Esophagus (tissue), 2 donors: ENCODE results near the gene FAM89A. TPM values are rescaled to one million over a fixed set of nuclear protein-coding genes. Genes with fewer than 3 reads are reported as not detected.
"Not testable (repeated sequence)": the region's sequence is repeated elsewhere in the genome, so short reads cannot be mapped to it uniquely, and the experiment has no call there.

Source experiments
- H3K27ac ChIP-seq, 2 donors: one replicate each; pipeline ENCODE4 v1.5.1; 2013; ENCODE audit warnings: low read depth in 2 of 2, mild to moderate bottlenecking in 2 of 2, inconsistent platforms in 1 of 2, low read length in 1 of 2, moderate library complexity in 1 of 2
- H3K27me3 ChIP-seq, 2 donors: one replicate each; pipeline ENCODE4 v1.6.1; 2013; ENCODE audit warnings: low read length in 2 of 2, control low read depth in 1 of 2, mild to moderate bottlenecking in 1 of 2; ENCODE audit not compliant: insufficient read depth in 2 of 2, control insufficient read depth in 1 of 2
- H3K36me3 ChIP-seq, 2 donors: one replicate each; pipeline ENCODE4 v1.6.1; 2013; ENCODE audit warnings: low read length in 1 of 2; ENCODE audit not compliant: control insufficient read depth in 2 of 2, insufficient read depth in 2 of 2
- H3K4me1 ChIP-seq, 2 donors: one replicate each; pipeline ENCODE4 v1.6.1; 2013; ENCODE audit warnings: low read length in 1 of 2; ENCODE audit not compliant: control insufficient read depth in 2 of 2, insufficient read depth in 2 of 2
- H3K4me3 ChIP-seq, 2 donors: one replicate each; pipeline ENCODE4 v1.5.1; 2013; ENCODE audit warnings: low read length in 2 of 2, mild to moderate bottlenecking in 2 of 2, low read depth in 1 of 2, moderate library complexity in 1 of 2
- H3K9me3 ChIP-seq, 2 donors: one replicate each; pipeline ENCODE4 v1.6.1; 2013; ENCODE audit warnings: mild to moderate bottlenecking in 2 of 2, low read depth in 1 of 2, low read length in 1 of 2, moderate library complexity in 1 of 2; ENCODE audit not compliant: control insufficient read depth in 2 of 2, insufficient read depth in 1 of 2
- WGBS, 2 donors: extraction: QIAGEN DNeasy Blood & Tissue Kit; methylation state at CpG; one replicate each; pipeline ENCODE4 v1.1.7; 2013; 5-methylcytosine and 5-hydroxymethylcytosine counted together
- polyA plus RNA-seq, 2 donors: library from polyadenylated mRNA; stranded (reverse); fragments of 200-250 nt; gene quantifications; one replicate each; pipeline ENCODE4 v1.2.3, GENCODE V29; 2013
- donor health status: healthy with polysubstance abuse.
- donor health status: Bipolar disorder and iron deficiency.

Gene FAM89A
- polyA plus RNA-seq, 2 donors: 6.1 to 6.7 TPM

GRCh38 chr1:231013391-231014015, 26.6 kb downstream of the FAM89A start:
- WGBS, 2 donors: 57 to 71% methylated on average over 3 of the region's 3 CpGs
- H3K27me3 ChIP-seq: no peaks in the 10 kb centered on the region
- no peaks in the 10 kb centered on the region for H3K36me3 ChIP-seq
- H3K4me3 ChIP-seq: no peak overlapping the region
- no peak overlapping the region for H3K27ac ChIP-seq
- no peaks in the 10 kb centered on the region for H3K9me3 ChIP-seq
- H3K4me1 ChIP-seq: no peaks in the 10 kb centered on the region

- no peaks in the 10 kb centered on the region for H3K4me1 ChIP-seq
- 89 to 90% methylated on average over 5 of the region's 5 CpGs for WGBS, 2 donors
- H3K27ac ChIP-seq: no peak overlapping the region
These were observed 28.1 kb downstream of the FAM89A start for GRCh38 chr1:231011963-231012362.

GRCh38 chr1:231011360-231011759, 28.7 kb downstream of the FAM89A start:
- H3K4me1 ChIP-seq: no peaks in the 10 kb centered on the region
- no peaks in the 10 kb centered on the region for H3K36me3 ChIP-seq
- 98 to 99% methylated on average over 2 of the region's 2 CpGs for WGBS, 2 donors
- no peaks in the 10 kb centered on the region for H3K27me3 ChIP-seq
- H3K4me3 ChIP-seq: no peak overlapping the region
- H3K9me3 ChIP-seq: no peaks in the 10 kb centered on the region
- H3K27ac ChIP-seq: no peak overlapping the region

More at GRCh38 chr1:231011963-231012362, 28.1 kb downstream of the FAM89A start:
- no peaks in the 10 kb centered on the region for H3K36me3 ChIP-seq
- H3K4me3 ChIP-seq: no peak overlapping the region
- H3K9me3 ChIP-seq: no peaks in the 10 kb centered on the region
- H3K27me3 ChIP-seq: no peaks in the 10 kb centered on the region

- not testable (repeated sequence) for H3K27ac ChIP-seq, H3K36me3 ChIP-seq, H3K4me3 ChIP-seq, H3K27me3 ChIP-seq, H3K9me3 ChIP-seq, H3K4me1 ChIP-seq
- 52 to 70% methylated on average over 1 of the region's 1 CpG for WGBS, 2 donors
These were observed 32.5 kb downstream of the FAM89A start for GRCh38 chr1:231007535-231007934.

GRCh38 chr1:231001892-231002291, 38.2 kb downstream of the FAM89A start:
- Histone ChIP-seq H3K27ac (no peak overlapping the region), H3K9me3 (peaks cover 0 to 10% of the 10 kb centered on the region in 2 donors), H3K4me1 (no peaks in the 10 kb centered on the region), H3K36me3 (peaks cover 28 to 30% of the 10 kb centered on the region in 2 donors), H3K4me3 (no peak overlapping the region), H3K27me3 (no peaks in the 10 kb centered on the region)

- 95% methylated on average over 1 of the region's 1 CpG for WGBS, 2 donors
These were observed 39.4 kb downstream of the FAM89A start for GRCh38 chr1:231000639-231001038.

GRCh38 chr1:231000201-231000600, 39.9 kb downstream of the FAM89A start:
- H3K9me3 ChIP-seq: peaks cover 0 to 10% of the 10 kb centered on the region in 2 donors
- no peak overlapping the region for H3K4me3 ChIP-seq
- H3K36me3 ChIP-seq: peaks cover 32 to 33% of the 10 kb centered on the region in 2 donors
- 93 to 96% methylated on average over 4 of the region's 4 CpGs for WGBS, 2 donors
- H3K27ac ChIP-seq: no peak overlapping the region
- H3K4me1 ChIP-seq: no peaks in the 10 kb centered on the region
- no peaks in the 10 kb centered on the region for H3K27me3 ChIP-seq

More at GRCh38 chr1:231000639-231001038, 39.4 kb downstream of the FAM89A start:
- Histone ChIP-seq H3K4me3 (no peak overlapping the region), H3K36me3 (peaks cover 32 to 33% of the 10 kb centered on the region in 2 donors), H3K27ac (no peak overlapping the region), H3K4me1 (no peaks in the 10 kb centered on the region), H3K27me3 (no peaks in the 10 kb centered on the region), H3K9me3 (peaks cover 0 to 10% of the 10 kb centered on the region in 2 donors)

GRCh38 chr1:230994860-230995259, 45.2 kb downstream of the FAM89A start:
- Histone ChIP-seq H3K27me3 (no peaks in the 10 kb centered on the region), H3K4me3 (no peak overlapping the region), H3K27ac (no peak overlapping the region), H3K9me3 (no peaks in the 10 kb centered on the region), H3K36me3 (peaks cover 26 to 31% of the 10 kb centered on the region in 2 donors), H3K4me1 (no peaks in the 10 kb centered on the region)
- 90 to 93% methylated on average over 1 of the region's 1 CpG for WGBS, 2 donors

- H3K9me3 ChIP-seq: no peaks in the 10 kb centered on the region
- H3K36me3 ChIP-seq: peaks cover 8 to 14% of the 10 kb centered on the region in 2 donors
- 71 to 74% methylated on average over 7 of the region's 7 CpGs for WGBS, 2 donors
- H3K27ac ChIP-seq: no peak overlapping the region
- no peaks in the 10 kb centered on the region for H3K4me1 ChIP-seq
- H3K4me3 ChIP-seq: no peak overlapping the region
- H3K27me3 ChIP-seq: no peaks in the 10 kb centered on the region
These were observed 47.8 kb downstream of the FAM89A start for GRCh38 chr1:230992100-230992774.

- Histone ChIP-seq H3K27ac (no peak overlapping the region), H3K9me3 (no peaks in the 10 kb centered on the region), H3K4me3 (no peak overlapping the region), H3K4me1 (no peaks in the 10 kb centered on the region), H3K36me3 (peaks cover 2 to 9% of the 10 kb centered on the region in 2 donors), H3K27me3 (no peaks in the 10 kb centered on the region)
- 91 to 92% methylated on average over 3 of the region's 3 CpGs for WGBS, 2 donors
These were observed 52.6 kb downstream of the FAM89A start for GRCh38 chr1:230987448-230987847.
